ENCODE measurements around the gene ADARB2.

GRCh38 chr10:1669433-1669832, 67.9 kb downstream of the ADARB2 start:
- TF ChIP-seq POLR2A (IDR thresholded peaks at IDR 0.05) (no peak), CTCF (IDR thresholded peaks at IDR 0.05) (no peak)

Data from testis (tissue), 2 donors.